ENCODE measurements around the gene TELO2.

TELO2 gene

GRCh38 chr16:1500465-1501150 lies 7.4 kb downstream of the TELO2 start:
- DNase-seq, result no peak

- no peak for DNase-seq
These were observed 8.5 kb downstream of the TELO2 start for GRCh38 chr16:1501630-1502029.

GRCh38 chr16:1502092-1503004 lies 9.2 kb downstream of the TELO2 start:
- no peak for DNase-seq

DNA sequence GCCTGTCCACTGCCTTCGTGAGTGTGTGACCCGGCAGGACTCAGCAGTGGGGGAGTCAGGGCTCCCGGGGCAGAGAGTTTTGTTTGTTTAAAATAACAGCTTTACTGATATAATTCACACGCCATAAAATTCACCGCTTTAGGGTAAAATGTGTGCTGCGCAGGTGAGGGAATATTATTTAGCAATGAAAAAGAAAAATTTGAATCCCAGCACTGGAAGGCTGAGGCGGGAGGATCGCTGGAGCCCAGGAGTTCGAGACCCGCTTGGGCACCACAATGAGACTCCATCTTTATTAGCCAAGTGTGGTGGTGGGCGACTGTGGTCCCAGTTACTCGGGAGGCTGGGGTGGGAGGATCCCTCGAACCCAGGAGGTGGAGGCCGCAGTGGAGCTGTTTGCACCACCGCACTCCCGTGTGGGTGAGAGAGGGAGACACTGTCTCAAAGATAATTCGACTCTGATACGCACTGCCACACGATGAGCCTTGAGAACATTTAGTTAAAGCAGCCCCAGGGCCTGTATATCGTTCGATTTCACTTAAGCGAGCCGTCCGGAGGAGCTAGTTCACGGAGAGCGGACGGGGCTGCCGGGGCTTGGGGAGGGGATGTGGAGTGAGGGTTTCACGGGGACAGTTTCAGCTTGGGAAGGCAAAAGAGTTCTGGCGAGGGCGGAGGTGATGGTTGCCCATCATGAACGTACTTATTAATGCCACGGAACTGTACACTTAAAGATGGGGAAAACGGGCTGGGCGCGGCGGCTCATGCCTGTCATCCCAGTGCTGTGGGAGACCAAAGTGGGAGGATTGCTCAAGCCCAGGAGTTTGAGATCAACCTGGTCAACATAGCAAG lies 10.2 kb downstream of the TELO2 start:
- DNase-seq, result no peak

GRCh38 chr16:1505073-1505844 lies 12.1 kb downstream of the TELO2 start:
- no peak for DNase-seq

GRCh38 chr16:1505912-1506311 lies 12.8 kb downstream of the TELO2 start:
- no peak for DNase-seq

DNA sequence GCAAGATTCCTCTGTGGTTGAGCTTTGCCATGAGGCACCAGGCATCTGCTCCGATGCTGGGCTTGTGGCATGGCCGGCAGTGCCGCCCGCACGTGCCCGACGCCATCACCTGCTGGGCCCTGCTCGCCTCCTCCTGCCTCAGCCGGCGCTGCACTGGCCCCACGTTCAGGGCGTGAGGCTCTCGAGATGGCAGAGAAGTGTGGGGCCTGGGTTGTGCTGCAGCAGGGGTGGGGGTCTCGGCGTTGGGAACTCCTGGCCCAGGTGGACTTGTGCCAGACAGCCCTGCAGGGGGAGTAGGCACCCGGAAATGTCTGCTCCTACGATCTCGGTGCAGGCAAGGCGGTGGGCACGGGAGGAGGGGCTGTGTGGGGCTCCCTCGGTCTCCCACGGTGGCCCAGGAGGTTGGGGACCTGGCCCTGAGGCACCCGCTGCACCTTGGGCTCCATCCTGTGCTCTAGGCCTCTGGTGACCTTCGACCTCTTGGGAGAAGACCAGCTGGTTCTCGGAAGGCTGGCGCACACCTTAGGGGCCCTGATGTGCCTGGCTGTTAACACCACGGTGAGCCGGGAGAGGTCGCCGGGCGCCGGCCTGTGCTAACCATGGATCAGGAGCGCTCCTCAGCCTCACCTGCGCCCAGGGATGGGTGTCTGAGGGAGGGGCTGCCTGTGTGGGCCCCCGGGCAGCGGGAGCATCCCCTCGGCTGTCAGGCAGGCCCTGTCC lies 13.5 kb downstream of the TELO2 start:
- no peak for DNase-seq

DNA sequence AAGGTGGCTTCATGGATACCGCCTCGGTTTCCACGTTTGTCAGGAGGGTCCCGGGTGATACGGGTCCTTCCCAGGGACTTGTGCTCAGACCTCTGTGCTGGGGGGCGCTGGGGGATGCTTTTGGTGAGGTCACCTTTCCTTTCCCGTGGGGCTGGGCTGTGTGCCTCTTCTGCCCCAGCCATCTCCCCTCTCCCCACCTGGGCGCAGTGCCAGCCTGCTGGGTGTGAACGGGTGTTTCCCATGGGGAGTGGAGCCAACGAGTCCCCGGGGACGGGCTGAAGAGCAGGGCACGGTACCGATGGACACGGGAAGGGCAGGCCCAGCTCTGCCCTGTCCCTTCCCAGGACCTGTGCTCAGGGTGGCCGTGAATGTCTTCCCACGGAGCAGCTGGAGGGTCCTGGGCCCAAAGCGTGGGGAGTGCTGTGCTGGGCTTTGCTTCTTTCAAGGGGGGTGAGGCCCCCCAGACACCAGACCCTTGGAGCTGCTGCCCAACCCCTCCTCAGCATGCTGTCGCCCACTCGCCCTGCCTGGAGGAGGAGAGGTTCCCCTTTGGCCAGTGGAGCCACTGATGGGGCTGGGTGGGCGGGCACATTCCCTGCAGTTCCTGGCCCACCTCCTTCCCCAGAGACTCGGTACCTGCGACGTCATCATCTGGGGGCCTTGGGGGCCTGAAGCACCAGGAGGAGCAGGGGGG lies 15.5 kb downstream of the TELO2 start:
- no peak for DNase-seq

DNA sequence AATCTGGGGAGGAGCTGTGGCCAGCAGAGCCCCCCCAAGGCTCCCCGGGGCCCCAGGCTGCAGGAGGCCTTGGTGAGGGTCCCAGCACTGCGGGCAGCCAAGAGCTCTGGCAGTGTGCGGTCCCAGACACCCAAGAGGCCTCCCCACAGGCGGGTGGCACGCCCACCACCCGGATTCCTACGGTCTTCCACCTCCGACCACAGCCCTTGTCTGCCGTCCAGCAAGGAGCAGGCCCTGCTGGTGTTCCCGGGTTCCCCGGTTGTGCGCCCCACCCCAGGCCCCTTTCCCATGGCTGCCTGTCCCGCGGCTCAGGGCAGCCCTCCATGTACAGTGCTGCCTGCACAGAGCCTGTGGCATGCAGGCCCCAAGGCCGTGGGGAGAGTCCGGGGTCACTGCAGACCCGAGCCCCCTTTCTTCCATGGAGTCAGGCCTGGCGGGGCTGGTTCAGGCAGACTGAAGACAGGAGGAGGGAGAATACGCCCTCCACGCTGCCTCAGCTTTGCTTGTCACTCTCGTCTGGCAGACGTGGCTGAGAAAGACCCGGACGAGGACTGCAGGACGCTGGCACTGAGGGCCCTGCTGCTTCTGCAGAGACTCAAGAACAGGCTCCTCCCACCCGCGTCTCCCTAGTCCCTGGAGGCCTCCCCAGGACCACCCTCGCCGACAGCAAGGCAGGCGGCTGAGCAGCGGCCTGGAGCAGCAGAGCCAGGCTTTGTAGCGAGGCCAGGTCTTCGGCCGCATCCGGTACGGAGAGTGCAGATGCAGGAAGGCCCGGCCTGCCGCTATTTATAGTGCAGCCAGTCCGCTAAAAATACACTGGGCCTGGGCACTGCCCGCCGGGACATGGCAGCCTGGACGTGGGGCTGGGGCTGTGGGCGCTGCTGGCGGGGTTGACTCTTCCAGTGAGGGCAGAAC lies 16.4 kb downstream of the TELO2 start:
- no peak for DNase-seq

DNA sequence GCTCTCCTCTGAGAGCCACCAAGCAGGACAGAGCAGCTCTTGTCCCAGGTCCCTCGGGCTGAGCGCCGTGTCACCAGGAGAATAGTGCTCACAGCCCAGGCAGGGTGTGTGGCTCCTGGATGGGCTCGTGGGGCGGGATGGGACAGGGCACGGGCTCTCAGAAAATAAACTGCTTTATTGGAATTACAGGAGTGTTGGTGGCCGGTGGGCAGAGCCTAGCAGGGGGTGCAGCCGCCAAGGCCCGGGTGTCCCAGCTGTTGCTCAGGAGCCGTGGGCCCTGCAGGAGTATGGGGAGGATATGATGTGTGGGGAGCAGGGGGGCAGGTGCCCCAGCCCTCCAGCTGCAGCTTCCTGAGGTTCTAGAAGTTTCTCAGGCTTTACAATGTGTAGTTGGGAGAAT lies 17.1 kb downstream of the TELO2 start:
- DNase-seq, result no peak

GRCh38 chr16:1510941-1511351 lies 17.8 kb downstream of the TELO2 start:
- DNase-seq, result no peak

- no peak for DNase-seq
These were observed 18.8 kb downstream of the TELO2 start for GRCh38 chr16:1511662-1512569.

- DNase-seq, result no peak
These were observed 19.6 kb downstream of the TELO2 start for GRCh38 chr16:1512774-1513173.

DNA sequence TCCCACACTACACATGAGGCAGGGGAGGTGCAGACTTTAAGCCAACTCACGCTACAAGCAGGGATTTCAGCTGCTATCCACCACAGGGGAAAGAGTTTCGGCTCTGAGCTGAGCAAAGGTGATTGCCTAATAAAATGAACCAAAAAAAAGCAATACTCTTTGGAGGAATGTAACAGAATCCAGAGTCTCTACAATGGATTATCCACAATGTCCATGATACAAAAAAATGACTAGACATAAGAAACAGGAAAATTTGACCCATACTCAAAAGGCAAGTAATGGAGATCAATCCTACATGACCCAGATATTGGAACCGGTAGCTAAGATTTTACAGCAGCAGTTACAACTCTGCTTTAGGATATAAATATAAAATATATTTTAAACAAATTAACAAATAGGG lies 21.3 kb downstream of the TELO2 start:
- DNase-seq, result no peak

DNA sequence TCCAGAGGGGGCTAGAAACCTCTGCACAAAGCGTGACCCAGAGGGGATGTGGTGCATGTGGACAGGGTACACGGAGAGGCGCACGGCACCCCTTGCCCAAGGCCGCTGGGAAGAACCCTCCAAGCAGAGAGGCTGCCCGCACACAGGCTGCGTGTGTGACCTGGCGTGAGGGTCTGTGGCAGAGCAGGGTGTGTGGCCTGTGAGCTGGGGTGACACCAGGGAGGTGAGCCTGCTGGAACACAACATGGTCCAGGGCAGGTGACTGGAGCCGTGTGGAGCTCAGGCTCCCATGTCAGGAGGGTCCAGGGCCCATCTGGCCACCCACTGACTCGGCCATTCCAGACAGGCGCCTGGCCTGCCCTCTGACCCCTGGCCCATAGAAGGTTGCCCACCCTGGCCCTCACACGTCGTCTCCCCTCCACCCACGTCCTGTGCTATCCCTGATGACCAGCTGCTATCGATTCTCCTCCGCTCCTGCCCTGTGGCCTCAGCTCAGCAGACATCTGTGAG lies 25.5 kb downstream of the TELO2 start:
- no peak for DNase-seq

- no peak for DNase-seq
These were observed 26.7 kb downstream of the TELO2 start for GRCh38 chr16:1519831-1520230.

DNA sequence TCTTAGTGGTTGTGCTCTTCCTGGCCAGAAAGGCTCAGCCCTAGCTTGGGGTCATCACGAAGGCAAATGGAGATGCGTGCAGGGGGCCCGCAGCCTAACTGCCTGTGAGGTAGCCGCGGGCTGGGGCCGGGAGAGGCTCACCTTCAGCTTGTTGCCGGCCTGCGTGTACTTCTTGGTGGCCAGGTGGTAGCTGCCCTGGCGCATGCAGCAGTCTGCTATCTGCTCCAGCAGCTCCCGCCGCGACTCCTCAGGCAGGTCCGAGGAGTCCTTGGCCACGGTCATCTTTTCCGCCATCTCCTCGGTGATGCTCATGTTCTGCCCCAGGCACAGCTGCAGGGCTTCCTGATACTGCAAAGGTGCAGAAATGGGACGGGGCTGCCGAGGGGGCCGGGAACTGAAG lies 27.3 kb downstream of the TELO2 start:
- DNase-seq, result no peak

DNA sequence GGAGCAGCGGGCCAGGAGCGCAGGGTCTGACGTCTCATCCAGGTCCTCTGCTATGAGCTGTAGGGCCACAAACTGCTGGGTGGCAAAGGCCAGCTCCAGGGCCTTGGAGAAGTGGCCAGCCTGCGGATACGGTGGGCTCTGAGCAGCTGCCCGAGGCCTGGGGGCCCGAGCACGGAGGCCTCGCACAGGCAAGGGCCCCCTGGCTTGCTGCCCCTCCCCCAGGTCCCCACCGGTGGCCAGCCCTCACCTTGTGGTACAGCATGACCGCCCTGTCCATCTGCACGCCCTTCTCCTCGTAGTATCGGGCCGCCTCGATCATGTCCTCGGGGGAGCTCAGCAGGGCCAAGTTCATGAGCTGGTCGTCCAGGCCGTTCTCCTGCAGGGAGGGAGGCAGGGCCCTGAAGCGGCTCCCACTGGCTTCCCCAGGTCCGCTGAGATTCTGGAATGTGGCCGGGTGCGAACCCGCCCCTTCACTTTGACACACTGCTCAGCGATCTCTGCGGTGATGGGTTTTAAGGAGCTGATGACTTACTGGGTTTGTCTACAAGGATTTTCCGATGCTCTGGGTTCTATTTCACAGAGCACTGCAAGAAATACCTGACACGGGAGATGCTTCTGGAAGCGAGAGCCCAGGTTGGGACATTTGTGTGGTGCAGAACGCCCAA lies 30.6 kb downstream of the TELO2 start:
- DNase-seq, result no peak
